Progenitor cell of endocrine pancreas (in vitro differentiated cells): ENCODE results near the gene PHF12. TPM values are rescaled to one million over a fixed set of nuclear protein-coding genes. Genes with fewer than 3 reads are reported as not detected.

ENCODE experiments used
- DNase-seq: peaks from one replicate; pipeline ENCODE4 v3.0.0; 2021; ENCODE audit warnings: low spot score; ENCODE audit not compliant: unreplicated experiment
- H3K27ac Mint-ChIP-seq: 2 replicates; pipeline ENCODE4 v1.8.0; 2021; ENCODE audit warnings: mild to moderate bottlenecking, moderate library complexity, mixed read lengths
- H3K27me3 Mint-ChIP-seq: 2 replicates; pipeline ENCODE4 v1.8.0; 2021; ENCODE audit warnings: mixed read lengths
- H3K36me3 Mint-ChIP-seq: 2 replicates; pipeline ENCODE4 v1.8.0; 2022; ENCODE audit warnings: mixed read lengths; ENCODE audit not compliant: insufficient read depth
- H3K4me1 Mint-ChIP-seq: 2 replicates; pipeline ENCODE4 v1.8.0; 2021; ENCODE audit warnings: low read depth, mixed read lengths
- H3K4me3 Mint-ChIP-seq: 2 replicates; pipeline ENCODE4 v1.8.0; 2021; ENCODE audit warnings: low read depth, mild to moderate bottlenecking, moderate library complexity, mixed read lengths
- H3K9me3 Mint-ChIP-seq: 2 replicates; pipeline ENCODE4 v1.8.0; 2021; ENCODE audit warnings: low read depth, mixed read lengths
- CTCF ChIP-seq: fragments of 200-600 bp; sonication (generic); IDR thresholded peaks from one replicate; pipeline ENCODE4 v1.5.0; 2021; ENCODE audit warnings: antibody characterized with exemption, mild to moderate bottlenecking; ENCODE audit not compliant: unreplicated experiment
- total RNA-seq: library from RNA; stranded (reverse); gene quantifications from 2 replicates; pipeline ENCODE4 v1.2.1, GENCODE V29; 2021

PHF12 gene
- total RNA-seq, 1 donor from 2014 or later = 71.8 TPM

- Mint-ChIP-seq H3K27me3 (peaks cover 25% of the 10 kb centered on the region), H3K4me3 (no peak overlapping the region), H3K27ac (peak overlapping the region; percentile 86), H3K36me3 (no peaks in the 10 kb centered on the region), H3K9me3 (no peaks in the 10 kb centered on the region), H3K4me1 (peaks cover 41% of the 10 kb centered on the region)
- no peak for TF ChIP-seq CTCF
- DNase-seq = no peak
These were observed 17.6 kb upstream of the PHF12 start for GRCh38 chr17:28968914-28969295.

- peaks cover 38% of the 10 kb centered on the region for H3K4me1 Mint-ChIP-seq
- H3K27me3 Mint-ChIP-seq = peaks cover 31% of the 10 kb centered on the region
- DNase-seq = no peak
- TF ChIP-seq CTCF = no peak
- no peaks in the 10 kb centered on the region for H3K9me3 Mint-ChIP-seq
- H3K27ac Mint-ChIP-seq = peak overlapping the region; percentile 86
- H3K36me3 Mint-ChIP-seq = no peaks in the 10 kb centered on the region
- H3K4me3 Mint-ChIP-seq = peak overlapping the region; percentile 23
These were observed 17.1 kb upstream of the PHF12 start for GRCh38 chr17:28968231-28968913.

GRCh38 chr17:28967221-28968135, 16.2 kb upstream of the PHF12 start:
- H3K27ac Mint-ChIP-seq = peak overlapping the region; percentile 86
- no peak overlapping the region for H3K4me3 Mint-ChIP-seq
- no peaks in the 10 kb centered on the region for H3K36me3 Mint-ChIP-seq
- TF ChIP-seq CTCF = no peak
- DNase-seq = no peak
- H3K27me3 Mint-ChIP-seq = peaks cover 30% of the 10 kb centered on the region
- H3K9me3 Mint-ChIP-seq = no peaks in the 10 kb centered on the region
- H3K4me1 Mint-ChIP-seq = peaks cover 34% of the 10 kb centered on the region

GRCh38 chr17:28963841-28964240, 12.5 kb upstream of the PHF12 start:
- Mint-ChIP-seq H3K27ac (no peak overlapping the region), H3K4me3 (no peak overlapping the region), H3K4me1 (peaks cover 19% of the 10 kb centered on the region), H3K36me3 (no peaks in the 10 kb centered on the region), H3K27me3 (peaks cover 22% of the 10 kb centered on the region), H3K9me3 (no peaks in the 10 kb centered on the region)
- no peak for DNase-seq
- TF ChIP-seq CTCF = no peak

GRCh38 chr17:28963055-28963611, 11.8 kb upstream of the PHF12 start:
- no peak overlapping the region for H3K4me3 Mint-ChIP-seq
- no peak for TF ChIP-seq CTCF

More at GRCh38 chr17:28963055-28963611, 11.8 kb upstream of the PHF12 start:
- no peak for DNase-seq
- Mint-ChIP-seq H3K27ac (no peak overlapping the region), H3K4me1 (peaks cover 12% of the 10 kb centered on the region), H3K27me3 (peaks cover 22% of the 10 kb centered on the region), H3K36me3 (no peaks in the 10 kb centered on the region), H3K9me3 (no peaks in the 10 kb centered on the region)
